ENCODE data around the gene WDR45B.
"Not testable (repeated sequence)": the region's sequence is repeated elsewhere in the genome, so short reads cannot be mapped to it uniquely, and the experiment has no call there.

The WDR45B gene

DNA sequence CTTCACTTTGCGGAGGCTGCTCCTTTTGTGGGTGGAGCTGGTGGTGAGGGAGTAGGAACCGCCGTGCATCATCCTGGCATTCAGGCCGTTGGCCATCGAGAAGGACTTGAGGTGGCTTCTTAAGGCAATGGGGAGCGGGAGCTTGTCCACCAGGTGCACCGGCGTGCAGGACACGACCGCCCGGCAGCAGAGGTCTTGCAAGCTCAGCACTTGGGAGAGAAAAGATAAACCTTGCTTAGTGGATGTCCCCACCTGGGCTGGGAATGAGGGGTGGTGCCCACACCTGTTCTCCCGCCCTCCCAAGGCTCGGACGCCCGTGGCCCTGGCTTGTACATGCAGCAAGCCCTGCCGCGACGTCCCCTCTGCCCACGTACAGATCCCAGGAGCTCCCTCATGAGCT, 9.7 kb upstream of the WDR45B start:
- DNase-seq (ENCODE audit: low read depth in 3 of 3), result no peak

DNA sequence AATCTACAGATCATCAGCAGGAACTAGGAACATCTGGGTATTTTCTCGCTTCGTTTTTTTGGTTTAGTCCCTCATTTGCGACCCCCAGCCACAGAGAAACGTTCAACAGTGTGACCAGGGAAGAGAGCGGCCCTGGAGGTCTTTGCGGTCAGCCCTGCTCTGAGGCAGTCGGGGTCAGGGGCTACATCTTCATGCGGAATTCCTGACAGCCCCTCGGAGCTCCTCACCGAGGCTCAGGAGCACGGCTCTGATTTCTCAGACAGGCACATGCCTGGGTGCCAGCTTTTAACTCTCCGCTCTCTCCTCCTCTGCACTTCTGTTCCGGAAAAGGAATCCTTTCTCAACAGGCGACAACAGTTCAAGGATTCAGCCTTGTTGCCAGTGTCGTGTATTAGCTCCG, 8.0 kb upstream of the WDR45B start:
- DNase-seq (ENCODE audit: low read depth in 3 of 3), result no peak

DNA sequence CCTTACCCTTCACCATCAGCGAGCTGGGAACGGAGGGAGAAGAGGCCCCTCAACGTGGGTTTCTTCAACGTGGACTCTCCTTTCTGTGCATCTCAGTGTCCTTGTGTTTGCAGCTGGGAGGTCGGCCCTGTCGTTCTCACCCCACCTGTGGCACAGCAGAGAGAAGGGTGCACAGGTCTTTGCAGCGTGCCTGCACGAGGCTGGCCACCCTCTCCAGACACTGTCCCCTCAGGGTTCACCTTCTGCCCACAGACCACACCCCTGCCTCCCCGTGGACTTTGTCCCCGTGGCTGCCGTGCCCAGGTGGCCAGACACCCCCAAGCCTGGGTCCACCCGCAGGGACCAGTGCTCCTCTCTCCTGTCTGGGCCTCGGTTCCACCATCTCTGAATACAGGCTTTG, 7.3 kb upstream of the WDR45B start:
- no peak for DNase-seq (ENCODE audit: low read depth in 3 of 3)

DNA sequence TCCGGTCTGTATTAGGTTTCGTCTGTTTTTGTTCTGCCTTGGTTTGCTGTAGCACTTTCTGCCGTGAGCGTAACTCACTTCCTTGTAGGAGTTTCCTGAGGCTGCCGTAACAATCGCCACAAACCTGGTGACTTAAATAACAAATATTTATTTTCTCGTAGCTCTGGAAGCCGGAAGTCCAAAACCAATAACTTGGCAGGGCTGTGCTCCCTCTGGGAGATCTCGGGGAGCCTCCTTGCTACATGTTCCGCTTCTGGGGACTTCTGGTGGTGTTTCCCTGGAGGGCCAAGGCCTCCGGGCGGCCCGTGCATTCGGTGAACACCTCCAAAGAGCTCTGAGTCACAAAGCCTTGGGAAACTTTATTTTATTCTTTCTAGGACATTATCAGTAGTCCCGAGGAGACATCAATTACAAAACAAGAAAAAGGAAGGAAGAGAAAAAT, 6.8 kb upstream of the WDR45B start:
- DNase-seq (ENCODE audit: low read depth in 3 of 3), result no peak

DNA sequence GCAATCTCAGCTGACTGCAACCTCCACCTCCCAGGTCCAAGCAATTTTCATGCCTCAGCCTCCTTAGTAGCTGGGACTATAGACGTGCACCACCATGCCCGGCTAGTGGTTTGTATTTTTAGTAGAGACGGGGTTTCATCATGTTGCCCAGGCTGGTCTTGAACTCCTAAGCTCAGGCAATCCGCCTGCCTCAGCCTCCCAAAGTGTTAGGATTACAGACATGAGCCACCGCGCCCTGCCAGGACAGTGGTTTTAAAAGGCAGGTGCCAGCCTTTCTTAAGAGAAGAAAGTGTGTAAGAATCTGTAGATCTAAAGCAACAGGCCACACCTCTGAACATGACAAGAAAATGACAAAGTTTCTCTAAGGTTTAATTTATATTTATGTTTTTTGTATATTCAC, 6.4 kb upstream of the WDR45B start:
- DNase-seq (ENCODE audit: low read depth in 3 of 3), result not testable (repeated sequence)

DNA sequence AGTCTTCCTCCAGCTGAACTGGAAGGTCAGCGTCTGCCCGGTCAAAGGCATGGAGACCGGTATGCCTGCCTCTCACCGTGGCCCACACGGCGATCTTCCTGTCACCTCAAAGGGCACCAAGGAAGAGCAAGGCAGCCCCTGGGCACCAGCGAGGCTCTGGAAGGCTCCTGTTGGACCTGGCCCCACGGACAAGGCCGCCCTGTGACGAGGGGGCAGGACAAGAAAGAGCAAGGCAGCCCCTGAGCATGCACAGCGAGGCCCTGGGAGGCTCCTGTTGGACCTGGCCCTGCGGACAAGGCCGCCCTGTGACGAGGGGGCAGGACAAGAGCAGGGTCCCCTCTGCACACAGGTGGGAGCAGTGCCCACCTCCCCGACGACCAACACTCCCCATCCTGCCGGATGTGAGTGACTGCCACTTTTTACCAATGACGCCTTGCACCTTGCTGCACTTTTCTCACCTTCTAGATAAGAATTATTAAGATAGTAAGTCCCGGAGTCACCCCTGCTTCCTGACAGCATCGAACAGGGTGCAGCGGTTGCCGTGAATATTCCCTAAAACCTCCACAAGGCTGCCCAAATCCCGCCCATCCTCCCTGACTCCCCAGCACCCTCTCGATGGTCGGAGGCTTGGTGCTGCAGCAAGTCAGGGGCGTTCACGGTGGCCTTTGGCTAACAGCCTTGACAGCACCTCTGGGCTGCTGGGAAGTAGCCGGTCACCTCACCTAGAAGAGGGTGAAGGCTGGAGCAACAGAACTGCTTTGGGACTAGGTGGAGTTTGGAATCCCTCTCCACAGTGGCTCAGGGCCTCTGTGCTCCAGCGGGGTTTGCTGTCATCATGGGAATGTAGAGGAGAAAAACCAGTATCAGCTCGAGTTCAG, 5.6 kb upstream of the WDR45B start:
- DNase-seq (ENCODE audit: low read depth in 3 of 3), result no peak

DNA sequence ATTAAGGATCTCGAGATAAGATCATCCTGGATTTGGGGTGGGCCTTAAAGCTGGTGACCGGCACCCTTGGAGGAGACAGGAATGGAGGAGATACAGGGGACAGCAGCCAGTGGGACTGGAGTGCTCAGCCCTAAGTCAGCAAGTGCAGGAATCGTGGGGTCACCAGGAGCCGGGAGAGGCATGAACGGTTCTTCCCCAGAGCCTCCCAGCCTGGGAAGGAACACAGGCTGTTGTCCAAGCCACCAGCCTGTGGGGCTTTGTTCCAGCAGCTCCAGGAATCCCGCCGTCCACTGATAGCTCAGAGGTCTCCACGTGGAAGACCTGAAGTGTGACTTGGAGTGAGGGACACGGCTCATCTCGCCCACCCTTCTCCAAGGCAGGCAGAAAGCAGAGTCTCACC, 2.5 kb upstream of the WDR45B start:
- no peak for DNase-seq (ENCODE audit: low read depth in 3 of 3)

DNA sequence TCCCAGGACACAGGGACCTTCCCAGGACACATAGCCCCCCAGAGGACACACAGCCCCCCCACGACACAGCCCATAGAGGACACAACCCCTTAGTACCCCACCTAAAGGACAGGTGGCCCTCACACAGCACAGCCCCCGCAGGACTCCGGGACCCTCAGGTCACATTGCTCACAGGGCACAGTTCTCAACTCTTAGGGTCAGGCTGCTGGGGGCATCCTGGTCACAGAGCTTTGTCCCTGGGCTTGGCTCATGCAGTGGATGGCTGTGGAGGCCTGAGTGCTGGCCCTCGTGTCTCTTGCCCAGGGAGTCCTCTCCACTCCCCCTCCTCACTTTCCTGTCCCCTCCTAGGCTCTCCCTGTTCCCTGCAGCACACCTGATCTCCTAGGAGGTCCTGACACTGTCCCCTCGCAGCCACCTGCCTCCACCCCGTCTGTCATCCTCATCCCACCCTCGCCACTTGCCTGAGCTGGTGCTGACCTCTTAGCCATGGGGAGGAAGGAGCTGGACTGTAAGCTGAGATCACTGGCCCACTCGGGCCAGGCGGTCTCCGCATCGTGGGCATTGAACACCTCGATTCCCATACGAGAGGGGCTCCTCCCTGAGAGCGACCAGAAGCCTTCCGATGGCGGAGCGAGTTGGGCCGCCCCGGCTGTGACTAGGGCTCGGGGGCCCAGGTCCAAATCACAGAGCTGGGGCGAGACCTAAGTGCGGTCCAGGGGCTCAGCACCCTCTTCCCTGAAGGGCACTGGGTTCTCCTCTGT, 1.4 kb upstream of the WDR45B start:
- DNase-seq (ENCODE audit: low read depth in 3 of 3), result no peak

DNA sequence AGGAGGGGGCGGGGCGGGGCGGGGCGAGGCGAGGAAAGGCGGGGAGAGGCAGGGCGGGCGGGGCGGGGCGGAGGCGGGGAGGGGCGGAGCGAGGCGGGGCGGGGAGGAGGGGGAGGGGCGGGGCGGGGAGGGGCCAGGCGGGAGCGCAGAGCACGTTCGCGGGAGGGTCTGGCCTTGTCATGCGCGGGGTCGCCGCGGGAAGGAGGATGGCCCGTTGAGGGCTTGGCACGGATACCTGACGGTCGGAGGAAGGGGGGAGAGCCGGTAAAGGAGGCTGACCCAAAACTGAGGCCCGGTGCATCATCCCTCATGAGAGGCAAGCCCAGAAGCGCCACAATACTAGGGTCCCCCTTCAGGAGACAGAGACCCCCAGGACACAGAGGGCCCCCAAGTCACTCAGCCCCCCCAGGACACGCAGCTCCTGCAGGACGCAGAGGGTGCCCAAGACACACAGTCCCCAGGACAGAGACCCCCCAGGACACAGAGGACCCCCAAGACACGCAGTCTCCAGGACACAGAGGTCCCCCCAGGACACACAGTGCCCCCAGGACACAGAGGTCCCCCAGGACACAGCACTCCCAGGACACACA, 593 bp upstream of the WDR45B start:
- DNase-seq (ENCODE audit: low read depth in 3 of 3), result no peak

DNA sequence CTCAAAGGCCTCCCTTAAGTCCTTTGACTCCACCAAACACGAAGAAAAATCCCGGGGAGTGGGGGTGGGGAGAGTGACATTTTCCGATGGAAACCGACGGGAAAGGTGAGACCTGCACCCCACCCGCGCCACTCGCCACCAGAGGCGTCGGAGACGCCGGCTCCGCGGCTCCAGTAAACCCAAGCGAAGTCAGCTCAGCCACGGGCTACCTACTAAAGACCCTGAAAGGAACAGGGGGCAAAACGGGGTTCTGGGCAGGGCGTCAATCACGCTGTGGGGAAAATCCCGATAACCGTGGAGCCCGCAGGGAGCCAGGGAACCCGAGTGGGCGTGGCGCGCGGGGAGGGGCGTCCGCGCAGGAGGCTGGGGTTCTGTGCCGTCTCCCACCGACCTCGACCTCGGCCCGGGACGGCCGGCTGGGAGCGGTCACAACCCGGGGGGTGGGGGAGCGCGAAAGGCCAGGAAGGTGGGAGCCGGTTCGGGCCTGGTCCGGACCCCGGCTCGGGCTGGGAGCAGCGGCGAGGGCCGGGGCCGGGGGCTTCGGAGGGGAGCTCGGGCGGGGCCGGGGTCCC, 565 bp downstream of the WDR45B start:
- DNase-seq (ENCODE audit: low read depth in 3 of 3), result peak in 2 of 3 experiments; percentile 19 to 48

DNA sequence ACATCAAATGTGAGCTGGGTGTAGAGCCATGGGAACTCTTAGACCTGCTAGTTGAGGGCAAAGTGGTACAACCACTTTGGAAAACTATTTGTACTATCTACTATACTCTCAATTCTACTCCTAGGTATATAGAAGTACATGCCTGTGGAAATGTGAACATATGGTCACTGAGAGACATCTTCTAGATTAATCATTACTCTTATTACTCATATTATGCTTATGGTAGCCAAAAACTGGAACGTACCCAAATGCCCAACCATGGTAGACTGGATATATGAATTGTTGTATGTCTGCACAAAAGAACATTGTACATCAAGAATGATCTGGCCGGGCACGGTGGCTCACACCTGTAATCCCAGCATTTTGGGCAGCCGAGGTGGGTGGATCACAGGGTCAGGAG, 2.7 kb downstream of the WDR45B start:
- DNase-seq (ENCODE audit: low read depth in 3 of 3), result no peak

DNA sequence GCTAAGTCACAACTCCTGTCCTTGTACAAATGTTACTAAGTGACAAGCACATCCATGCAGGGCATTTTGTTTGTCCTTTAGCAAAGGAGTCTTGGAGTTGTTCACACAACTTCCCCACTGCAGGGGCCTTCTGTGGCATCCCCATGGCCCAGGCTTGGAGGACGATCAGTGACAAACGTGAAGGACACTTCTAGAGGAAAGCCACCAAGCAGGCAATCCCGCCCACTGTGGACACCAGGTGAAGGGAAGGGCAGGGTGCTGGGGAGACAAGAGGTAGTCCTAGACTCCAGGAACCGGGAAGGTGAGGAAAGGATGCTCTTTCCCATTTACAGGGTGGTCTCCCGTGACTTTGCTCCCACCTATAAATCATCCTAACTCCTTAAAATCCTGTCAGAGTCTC, 4.1 kb downstream of the WDR45B start:
- DNase-seq (ENCODE audit: low read depth in 3 of 3), result no peak

DNA sequence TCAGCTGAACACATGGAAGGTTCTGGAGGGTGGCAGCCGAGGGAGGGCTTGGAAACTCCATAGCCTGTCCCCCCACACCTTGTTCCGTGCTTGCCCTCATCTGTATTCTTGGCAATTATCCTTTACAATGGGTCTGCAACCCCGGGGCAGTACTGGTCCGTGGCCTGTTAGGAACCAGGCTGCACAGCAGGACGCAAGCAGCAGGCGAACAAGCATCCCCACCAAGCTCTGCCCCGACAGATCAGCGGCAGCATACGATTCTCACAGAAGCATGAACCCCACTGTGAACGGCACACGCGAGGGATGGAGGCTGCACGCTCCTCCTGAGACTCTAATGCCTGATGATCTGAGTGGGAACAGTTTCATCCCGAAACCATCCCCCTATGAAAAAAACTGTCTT, 6.2 kb downstream of the WDR45B start:
- no peak for DNase-seq (ENCODE audit: low read depth in 3 of 3)

DNA sequence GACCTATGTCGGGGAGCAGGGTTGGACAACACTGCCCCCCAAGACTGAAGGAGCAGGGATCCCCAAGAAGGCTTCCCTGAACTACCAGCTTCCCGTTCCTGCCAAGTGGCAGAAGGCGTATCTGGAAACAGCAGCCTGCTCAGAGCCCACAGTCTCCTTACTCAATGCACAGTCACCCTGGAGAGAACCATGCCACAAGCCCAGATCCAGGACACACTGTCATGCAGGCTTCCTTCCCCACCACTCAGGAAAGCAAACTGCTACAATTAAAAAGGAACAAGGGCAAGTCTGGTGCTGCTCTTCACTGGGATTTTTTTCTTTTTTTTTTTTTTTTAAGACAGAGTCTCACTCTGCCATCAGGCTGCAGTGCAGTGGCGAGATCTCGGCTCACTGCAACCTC, 8.2 kb downstream of the WDR45B start:
- no peak for DNase-seq (ENCODE audit: low read depth in 3 of 3)

DNA sequence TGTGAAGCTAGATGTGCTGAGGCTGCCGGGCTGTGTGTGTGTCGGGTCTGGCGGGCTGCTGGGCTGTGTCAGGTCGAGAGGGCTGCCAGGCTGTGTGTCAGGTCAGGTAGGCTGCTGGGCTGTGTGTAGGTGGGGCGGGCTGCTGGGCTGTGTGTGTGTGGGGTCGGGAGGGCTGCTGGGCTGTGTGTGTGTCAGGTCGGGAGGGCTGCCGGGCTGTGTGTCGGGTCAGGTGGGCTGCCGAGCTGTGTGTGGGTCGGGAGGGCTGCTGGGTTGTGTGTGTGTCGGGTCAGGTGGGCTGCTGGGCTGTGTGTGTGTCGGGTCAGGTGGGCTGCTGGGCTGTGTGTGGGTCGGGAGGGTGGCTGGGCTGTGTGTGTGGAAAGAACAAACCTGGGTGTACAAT, 8.6 kb downstream of the WDR45B start:
- no peak for DNase-seq (ENCODE audit: low read depth in 3 of 3)

DNA sequence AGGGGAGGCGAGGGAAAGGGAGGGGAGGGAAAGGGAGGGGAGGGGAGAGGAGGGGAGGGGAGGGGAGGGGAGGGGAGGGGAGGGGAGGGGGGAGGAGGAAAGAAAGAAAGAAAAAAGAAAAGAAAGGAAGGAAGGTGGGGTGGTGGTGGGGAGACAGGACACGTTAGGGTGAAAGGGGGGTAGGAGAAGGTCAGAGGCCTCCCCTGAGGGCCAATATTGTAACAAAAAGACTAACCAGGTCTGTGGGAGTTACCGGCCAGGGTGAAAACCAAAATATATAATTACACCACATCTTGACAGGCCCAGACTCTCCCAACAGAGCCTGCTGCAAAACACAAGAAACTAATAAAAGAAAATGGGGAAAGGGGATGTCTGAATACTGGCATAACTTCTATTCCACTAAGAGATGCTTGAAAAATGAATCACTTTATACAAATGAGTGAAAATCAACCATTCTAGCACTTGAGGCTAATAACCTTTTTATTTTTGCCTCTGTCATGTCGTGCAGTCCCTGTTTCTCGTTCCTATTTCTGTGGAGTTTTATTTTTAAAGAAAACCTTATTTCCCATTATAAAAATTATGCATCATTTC, 10.0 kb downstream of the WDR45B start:
- no peak for DNase-seq (ENCODE audit: low read depth in 3 of 3)

DNA sequence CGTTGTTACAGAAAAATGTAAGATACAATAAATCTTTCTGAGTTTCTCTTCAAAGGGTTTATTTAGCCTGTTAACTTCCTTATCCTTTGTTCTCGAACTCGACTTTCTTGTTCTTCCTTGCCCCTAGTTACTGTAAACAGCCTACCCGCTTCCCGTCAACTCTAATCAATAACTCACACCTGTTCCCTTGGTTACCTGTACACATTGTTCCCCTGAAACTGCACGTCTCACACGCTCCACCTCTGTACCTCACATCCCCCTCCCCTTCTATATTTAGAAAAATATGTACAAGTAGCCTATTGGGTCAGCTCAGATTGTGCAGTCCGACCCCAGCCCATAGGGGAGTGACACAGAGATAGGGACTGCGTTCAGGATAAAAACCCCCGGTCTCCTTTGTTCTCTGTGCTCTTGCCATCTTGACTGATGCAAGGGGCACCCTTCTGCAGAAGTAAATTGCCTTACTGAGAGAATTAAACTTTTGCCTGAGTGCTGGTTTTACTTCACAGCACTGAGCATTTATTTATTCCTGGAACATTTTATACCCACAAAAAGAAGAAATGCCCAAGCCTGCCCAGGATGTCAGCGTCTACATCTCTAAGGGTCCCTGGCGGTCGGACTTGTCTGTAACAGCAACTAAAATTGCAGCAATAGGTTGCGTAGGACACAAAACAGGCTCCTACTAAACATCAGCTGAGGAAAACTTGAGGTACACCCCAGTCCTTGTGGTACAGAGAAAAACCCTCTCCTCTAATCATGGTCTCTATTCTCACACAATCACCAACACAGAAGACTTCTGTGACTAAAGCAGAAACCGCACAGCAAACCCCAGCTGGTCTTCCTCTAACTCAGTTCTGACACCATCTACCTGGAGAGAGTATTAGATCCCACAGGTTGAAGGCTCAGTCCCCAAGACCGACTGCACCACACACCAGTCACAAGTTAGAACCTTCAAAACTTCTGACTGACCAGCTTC, 11.3 kb downstream of the WDR45B start:
- DNase-seq (ENCODE audit: low read depth in 3 of 3), result no peak

DNA sequence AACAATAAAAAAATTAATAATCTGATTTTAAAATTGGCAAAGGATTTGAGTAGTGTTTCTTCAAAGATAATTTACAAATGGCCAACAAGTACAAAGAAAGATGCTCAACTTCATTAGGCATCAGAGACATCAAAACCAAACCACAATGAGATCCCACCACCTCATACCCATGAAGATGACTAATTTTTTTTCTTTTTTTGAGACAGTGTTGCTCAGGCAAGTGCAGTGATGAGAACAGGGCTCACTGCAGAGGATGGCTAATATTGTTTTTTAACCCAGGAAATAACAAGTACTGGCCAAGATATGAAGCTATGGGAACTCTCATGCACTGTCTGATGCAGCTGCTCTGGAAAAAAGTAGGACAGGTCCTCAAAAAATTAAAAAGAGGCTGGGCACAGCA, 14.9 kb downstream of the WDR45B start:
- DNase-seq (ENCODE audit: low read depth in 3 of 3), result no peak

DNA sequence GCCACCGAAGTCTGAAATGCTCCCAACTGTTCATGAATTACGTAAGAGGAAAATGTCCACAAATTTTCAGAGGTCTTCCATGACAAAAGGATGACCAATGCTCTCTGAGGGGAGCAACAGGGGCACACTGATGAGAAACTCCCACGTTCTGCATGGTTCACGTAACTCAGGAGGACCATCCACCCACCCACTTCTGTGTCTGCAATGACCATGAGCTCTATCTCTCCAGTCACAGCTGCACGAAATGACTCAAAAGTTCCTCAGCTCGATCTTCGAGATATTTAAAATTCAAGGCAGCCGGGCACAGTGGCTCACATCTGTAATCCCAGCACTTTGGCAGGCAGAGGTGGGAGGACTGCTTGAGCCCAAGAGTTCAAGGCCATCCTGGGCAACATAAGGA, 15.8 kb downstream of the WDR45B start:
- no peak for DNase-seq (ENCODE audit: low read depth in 3 of 3)

DNA sequence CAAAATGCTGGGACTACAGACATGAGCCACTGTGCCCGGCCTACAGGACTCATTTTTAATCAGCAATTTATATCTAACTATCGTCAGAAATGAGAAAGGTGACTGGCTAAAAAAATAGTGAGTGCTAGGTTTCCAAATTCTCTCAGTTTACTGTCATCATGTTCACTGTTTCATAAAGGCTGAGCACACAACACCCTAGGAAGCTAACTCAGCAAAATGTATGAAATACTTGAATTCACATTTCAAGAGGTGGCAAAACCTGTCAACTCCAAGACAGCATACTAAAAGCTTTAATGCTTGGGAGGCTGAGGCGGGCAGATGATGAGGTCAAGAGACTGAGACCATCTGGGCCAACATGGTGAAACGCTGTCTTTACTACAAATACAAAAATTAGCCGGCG, 16.7 kb downstream of the WDR45B start:
- DNase-seq (ENCODE audit: low read depth in 3 of 3), result no peak

DNA sequence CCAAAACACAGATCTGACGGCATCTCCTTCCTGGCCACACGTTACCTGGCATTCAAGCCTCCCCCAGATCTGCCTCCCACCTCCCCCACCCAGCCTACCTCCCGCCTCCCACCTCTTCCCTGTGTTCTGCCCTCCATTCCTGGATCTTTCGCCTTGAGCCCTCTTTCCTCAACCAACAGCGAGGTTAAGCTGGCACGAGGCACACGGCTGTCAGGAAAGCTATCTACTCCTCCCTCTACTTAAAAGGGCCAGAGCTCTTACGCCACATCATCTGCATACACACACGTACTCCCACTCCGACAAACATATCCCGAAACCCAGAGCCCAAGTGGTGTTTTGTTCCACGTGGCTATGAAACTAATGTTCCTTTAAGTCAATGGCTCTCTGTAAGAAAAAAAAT, 18.0 kb downstream of the WDR45B start:
- DNase-seq (ENCODE audit: low read depth in 3 of 3), result no peak

All from stimulated activated CD4-positive, alpha-beta T cell treated with anti-CD3 and anti-CD28 coated beads, TNF-alpha, amount 100 ng/mL, for 24 hours (primary cell).